ENCODE data around the gene ADAMTS14. TPM values are rescaled to one million over a fixed set of nuclear protein-coding genes. Genes with fewer than 3 reads are reported as not detected.

Gene ADAMTS14, protein sequence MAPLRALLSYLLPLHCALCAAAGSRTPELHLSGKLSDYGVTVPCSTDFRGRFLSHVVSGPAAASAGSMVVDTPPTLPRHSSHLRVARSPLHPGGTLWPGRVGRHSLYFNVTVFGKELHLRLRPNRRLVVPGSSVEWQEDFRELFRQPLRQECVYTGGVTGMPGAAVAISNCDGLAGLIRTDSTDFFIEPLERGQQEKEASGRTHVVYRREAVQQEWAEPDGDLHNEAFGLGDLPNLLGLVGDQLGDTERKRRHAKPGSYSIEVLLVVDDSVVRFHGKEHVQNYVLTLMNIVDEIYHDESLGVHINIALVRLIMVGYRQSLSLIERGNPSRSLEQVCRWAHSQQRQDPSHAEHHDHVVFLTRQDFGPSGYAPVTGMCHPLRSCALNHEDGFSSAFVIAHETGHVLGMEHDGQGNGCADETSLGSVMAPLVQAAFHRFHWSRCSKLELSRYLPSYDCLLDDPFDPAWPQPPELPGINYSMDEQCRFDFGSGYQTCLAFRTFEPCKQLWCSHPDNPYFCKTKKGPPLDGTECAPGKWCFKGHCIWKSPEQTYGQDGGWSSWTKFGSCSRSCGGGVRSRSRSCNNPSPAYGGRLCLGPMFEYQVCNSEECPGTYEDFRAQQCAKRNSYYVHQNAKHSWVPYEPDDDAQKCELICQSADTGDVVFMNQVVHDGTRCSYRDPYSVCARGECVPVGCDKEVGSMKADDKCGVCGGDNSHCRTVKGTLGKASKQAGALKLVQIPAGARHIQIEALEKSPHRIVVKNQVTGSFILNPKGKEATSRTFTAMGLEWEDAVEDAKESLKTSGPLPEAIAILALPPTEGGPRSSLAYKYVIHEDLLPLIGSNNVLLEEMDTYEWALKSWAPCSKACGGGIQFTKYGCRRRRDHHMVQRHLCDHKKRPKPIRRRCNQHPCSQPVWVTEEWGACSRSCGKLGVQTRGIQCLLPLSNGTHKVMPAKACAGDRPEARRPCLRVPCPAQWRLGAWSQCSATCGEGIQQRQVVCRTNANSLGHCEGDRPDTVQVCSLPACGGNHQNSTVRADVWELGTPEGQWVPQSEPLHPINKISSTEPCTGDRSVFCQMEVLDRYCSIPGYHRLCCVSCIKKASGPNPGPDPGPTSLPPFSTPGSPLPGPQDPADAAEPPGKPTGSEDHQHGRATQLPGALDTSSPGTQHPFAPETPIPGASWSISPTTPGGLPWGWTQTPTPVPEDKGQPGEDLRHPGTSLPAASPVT
- total RNA-seq (2022; extraction: Qiagen RNA extraction; ENCODE audit: low read depth): 0.08 to 0.11 TPM (median 0.08 TPM) in 5 replicates

DNA sequence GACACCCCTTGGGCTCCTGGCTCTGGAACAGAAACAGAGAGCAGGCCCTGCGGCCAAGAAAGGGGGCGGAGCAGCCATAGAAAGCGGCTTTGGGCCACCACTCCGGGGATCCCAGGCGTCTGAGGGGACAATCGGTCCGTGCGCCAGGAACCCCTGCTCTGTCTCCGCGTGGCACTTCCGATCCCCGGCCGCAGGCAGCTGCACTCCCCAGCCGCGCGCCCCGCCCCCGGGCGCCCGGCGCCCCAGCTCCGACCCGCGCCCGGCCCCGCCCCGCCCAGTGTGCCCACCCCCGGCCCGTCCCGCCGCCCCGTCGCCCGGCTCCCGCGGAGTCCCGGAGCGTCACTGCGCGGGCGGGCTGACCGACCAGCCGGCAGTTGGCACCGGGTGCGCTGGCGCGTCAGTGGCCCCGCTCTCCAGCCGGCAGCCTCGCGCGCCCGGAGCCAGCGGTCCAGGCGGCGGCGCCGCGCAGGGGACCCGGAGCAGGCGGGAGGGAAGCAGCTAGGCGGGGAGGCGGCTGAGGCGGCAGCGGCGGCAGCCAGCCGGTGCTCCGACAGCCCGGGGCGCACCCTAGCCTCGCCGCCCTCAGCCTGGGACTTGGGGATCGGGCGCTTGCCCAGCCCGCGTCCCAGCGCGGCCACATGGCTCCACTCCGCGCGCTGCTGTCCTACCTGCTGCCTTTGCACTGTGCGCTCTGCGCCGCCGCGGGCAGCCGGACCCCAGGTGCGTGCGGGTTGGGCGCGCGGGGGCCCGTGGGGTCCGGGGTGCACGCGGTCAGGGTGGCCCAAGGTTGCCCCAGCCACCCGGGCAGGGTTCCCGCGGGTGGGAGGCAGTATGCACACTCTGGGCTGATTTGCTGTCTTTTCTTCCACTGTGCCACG lies at the start of gene ADAMTS14:
TSS of gene ADAMTS14 (plus strand) at position 342 of the 878 bp plus-strand sequence. CDS start at position 639, 297 bp downstream.

DNA sequence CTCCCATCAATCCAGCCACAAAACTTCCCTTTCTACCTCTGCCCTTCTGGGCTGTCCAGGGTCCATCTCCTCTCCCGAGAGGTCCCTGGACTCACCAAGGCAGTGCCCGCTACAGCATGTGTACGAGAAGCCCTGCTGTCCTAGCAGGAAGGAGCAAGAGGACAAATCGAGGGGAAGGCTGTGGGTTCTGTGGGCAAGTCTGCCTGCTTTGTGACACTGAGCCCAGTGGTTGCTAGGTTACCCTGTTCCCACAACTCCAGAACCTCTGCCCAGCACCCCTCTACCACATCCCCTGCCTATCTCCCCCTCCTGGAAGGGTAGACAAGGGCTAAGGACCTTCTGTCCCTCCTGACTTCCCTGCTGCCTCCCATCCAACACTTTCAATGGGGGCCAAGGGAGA lies 112.9 kb downstream of the ADAMTS14 start, which contains the start of gene TBATA:
TSS of gene TBATA (minus strand) at position 188 of the 400 bp plus-strand sequence. CDS start 1,998 bp downstream, outside the sequence.

Other genes with a start within 250 kb of the ADAMTS14 start
- 0.06 TPM in 1 of 5 replicates, not detected in the others for gene NODAL, start 230.8 kb upstream of the ADAMTS14 start, total RNA-seq (2022; extraction: Qiagen RNA extraction; ENCODE audit: low read depth)
- 5.9 to 8.6 TPM (median 7.2 TPM) in 5 replicates for gene PALD1, start 193.7 kb upstream of the ADAMTS14 start, total RNA-seq (2022; extraction: Qiagen RNA extraction; ENCODE audit: low read depth)
- not detected in 5 replicates for gene PRF1, start 69.8 kb upstream of the ADAMTS14 start, total RNA-seq (2022; extraction: Qiagen RNA extraction; ENCODE audit: low read depth)
- gene TBATA, start 112.9 kb downstream of the ADAMTS14 start, total RNA-seq (2022; extraction: Qiagen RNA extraction; ENCODE audit: low read depth): not detected in 5 replicates
- 27.6 to 34.0 TPM (median 33.4 TPM) in 5 replicates for gene SGPL1, start 143.4 kb downstream of the ADAMTS14 start, total RNA-seq (2022; extraction: Qiagen RNA extraction; ENCODE audit: low read depth)
- 210 to 248 TPM (median 228 TPM) in 5 replicates for gene PCBD1, start 216.1 kb downstream of the ADAMTS14 start, total RNA-seq (2022; extraction: Qiagen RNA extraction; ENCODE audit: low read depth)

All from A549 treated with DMSO at 1 μM for 4 hours (cell line).